Activated CD4-positive, CD25-positive, alpha-beta regulatory T cell treated with anti-CD3 and anti-CD28 coated beads, Interleukin-2, amount 50 U/mL, for 16 hours (primary cell): Measurements from ENCODE around the gene DAB2IP.
"Not testable (repeated sequence)": the region's sequence is repeated elsewhere in the genome, so short reads cannot be mapped to it uniquely, and the experiment has no call there.

Experiments
- DNase-seq: peaks from one replicate; pipeline ENCODE4 v3.0.0-alpha.2; 2020; ENCODE audit warnings: low read depth, low spot score

The DAB2IP gene

DNA sequence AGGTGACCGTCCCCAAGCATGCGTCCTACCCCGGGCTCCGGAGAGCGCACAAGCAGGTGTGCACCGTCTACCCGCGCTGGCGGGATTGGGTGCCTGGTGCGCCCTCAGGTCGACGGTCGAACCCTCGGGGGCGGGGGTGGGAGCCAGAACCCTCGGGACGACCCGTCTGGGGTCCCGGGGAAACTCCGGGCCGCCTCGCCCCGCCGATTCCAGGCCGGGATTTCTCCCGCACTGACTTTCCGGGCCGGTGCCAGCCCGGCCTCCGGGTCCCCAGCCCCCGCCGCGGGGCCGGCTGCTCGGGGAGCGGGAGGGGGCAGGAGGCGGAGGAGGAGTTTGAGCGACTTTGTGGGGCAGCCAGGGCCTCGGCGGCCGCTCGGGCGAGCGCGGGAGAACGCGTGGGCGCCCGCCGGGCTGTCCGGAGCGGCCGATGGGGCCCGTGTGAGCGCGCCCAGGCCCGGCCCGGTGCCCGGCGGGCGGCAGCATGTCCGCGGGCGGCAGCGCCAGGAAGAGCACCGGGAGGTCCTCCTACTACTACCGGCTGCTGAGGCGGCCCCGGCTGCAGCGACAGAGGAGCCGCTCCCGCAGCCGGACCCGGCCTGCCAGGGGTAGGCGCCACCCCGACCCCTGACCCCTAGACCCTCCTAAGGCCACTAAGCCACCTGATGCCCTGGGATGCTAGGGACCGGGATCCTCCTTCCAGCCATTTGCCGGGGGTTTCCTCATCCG is at the start of gene DAB2IP:
Gene DAB2IP (plus strand): TSS at position 340 of the 726 bp plus-strand sequence. CDS start 142 bp downstream, at position 482.
- DNase-seq = no peak

DNA sequence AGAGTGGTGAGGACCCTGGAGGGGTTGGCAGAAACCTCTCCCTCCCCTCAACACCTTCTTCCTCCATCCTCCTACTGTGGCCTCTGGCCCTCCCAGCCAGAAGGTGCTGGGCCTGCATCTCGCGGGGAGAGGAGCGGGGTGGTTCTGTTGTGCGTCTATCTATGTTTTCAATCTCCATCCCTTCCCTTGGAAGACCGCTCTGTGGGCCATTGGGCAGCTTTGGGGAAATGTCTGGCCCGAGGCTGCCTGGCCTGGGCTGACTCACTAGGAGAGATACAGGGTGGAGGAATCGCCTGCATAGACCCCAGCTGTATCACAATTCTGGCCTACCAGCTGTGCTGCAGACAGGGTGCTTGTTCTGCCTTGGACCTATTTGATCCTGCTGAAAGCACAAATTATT is 48.4 kb upstream of the DAB2IP start:
- no peak for DNase-seq

DNA sequence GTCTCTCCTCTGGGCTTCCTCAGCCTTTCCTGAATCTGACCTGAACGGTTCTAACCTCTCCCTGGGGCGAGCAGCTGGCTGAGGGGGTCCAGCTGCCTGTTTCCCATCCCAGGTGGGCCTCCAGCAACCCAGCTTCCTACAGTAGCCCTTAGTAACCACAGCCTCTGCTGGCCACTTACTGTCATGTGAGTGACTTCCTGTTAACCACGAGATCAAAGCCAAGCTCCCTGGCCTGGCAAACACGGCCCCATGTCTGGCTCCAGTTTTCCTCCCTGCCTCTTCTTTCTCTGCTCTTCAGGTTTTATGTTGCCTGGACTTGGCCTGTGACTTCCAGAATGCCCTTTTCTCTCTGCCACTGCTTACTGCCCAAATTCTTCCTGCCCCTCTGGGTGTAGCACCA is 47.2 kb upstream of the DAB2IP start:
- no peak for DNase-seq

DNA sequence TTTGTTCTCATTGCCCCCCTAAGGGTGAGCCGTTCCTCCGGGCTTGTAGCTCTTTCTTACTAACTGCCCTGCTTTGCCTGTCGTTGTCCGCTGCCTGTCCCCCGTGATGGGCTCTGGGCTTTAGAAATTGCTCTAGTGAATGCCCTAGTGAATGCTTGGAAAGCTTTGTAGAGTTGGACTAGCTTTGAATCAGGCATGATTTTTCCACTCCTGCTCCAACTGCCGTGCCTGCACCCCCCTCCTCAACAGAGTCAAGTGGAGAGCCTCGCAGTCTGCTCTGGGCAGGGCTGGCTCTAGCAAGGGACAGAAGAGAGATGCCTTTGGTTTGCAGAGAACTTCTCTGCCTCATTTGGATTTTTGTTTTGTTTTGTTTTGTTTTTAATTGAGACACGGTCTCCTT is 46.8 kb upstream of the DAB2IP start:
- no peak for DNase-seq

DNA sequence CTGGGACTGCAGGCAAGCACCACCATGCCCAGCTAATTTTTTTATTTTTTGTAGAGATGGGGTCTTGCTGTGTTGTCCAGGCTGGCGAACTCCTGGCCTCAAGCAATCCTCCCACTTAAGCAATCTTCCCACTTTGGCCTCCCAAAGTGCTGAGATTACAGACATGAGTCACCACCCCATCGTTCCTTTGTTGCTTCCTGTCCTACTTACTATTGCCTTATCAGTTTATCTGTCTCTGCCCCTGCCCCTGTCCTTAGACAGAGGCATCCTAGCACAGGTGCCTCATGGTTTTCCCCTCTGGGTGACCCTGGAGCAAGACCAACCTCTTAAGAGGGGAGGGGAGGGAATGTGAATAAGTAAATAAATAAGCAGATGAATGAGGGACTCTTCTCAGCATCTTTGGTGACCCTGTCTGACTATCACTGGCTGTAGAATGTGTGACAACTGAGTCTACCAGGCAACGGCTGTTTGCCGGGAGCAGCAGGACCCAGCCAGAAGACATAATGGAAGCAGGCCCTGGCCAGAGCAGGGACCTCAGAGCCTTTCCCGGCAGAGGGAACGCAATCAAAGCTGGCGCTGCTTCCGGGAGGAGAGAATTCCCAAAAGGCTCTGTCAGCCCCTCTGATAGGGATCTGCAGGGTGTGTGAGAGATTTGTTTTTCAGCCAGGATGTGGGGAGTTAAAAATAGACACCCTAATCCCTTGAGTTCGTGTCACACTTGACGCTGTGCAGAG is 43.8 kb upstream of the DAB2IP start:
- no peak for DNase-seq

DNA sequence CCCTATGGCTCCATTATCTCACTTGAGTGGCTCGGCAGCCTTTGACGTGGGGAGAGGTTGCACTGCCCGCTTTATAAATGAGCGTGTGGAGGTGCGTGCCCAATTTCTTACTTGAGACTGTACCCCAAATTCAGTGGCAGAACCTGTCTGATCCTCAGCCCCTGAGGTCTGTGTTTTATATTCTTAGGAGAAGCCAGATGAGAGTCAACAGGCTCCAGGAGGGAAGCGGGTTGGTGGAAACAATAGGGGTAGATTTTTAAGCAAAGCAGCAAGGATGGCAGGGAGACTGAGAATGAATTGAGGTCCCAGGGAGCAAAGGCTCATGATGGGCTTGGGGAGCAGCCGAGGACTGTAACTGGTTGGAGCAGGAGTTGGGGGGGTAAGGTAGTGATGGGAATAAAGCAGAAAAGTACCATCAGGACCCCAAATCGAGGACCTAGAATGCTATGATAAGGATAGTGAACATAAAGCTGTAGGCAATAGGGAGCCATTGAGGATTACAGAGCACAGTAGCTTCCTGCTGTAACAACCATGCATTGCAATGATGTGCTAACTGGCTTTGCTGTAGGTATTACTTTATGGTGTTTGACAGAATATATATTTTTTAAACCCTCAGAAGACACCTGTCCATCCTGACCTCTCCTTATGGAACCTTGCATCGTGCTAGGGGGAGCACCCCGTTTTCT is 43.1 kb upstream of the DAB2IP start:
- no peak for DNase-seq

DNA sequence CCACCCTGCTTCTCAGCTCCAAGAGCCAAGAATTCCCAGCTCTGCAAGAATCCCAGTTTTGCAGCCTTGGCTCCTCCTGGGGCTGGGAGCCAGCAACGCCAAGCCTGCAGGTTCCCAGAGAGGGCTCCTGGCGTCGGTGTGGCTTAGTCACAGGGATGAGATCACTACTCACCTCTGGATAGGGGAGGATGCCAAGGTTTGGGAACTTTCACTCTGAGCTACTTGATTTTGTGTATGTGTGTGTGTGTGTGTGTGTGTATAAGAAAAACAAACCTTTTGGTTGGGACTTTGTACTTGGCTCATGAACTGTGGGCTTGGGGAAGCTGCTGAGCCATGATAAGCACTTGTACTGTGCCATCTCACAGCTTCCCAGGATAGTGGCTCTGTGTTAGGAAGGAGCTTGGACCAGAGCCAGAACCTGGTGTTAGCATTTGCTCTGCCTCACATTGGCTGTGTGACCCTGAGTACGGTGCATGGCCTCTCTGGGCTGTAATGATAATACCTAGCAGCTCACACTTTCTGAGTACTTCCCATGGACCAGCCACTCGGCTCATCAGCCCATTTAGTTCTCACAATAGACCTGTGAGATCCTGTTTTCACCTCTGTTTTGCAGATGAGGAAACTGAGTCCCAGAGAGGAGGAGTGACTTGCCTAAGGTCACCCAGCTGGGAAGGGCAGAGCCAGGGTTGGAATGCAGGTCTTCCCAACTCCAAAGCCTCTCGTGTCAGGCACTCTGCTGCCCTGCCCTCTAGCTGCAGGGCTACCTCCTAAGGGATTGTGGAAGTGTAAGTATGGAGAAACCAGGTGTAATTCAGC is 41.4 kb upstream of the DAB2IP start:
- no peak for DNase-seq

DNA sequence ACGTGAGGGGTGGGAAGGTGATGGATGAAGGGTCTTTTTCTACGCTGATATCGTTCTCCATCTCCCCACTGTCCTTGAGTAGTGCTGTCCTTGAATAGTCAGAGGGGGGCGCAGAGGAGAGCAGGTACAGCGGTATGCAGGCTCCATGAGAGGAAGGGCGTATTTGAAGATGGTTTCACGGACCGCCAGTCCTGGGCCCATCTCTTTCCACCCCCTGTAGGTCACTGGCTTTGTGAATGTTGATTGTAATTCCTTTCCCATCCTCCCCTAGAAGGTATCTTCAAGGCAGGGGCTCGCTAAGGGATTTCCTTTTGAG is 40.8 kb upstream of the DAB2IP start:
- no peak for DNase-seq

DNA sequence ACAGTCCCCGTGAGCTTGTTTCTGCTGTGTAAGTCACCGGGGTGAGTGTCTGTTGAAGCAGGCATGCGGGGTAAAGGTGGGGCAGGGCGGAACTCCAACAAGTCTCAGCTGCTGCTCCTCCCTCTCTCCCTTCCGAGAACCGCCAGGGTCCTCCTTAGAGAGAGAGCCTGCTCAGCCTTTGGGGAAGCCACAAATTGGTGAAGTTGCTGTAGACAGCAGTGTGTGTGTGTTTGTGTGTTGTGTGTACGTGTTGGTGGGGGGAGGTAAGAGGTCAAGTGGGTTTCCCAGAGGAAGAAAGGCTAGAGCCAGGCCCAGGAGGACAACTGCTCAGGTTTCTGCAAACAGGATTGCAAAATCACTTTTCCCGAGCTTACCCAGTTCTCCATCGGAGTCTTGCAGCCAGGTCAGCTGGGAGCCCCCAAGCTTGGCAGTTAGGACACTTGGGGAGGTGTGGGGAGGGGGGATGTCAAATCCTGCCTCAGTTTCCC is 38.9 kb upstream of the DAB2IP start:
- no peak for DNase-seq

DNA sequence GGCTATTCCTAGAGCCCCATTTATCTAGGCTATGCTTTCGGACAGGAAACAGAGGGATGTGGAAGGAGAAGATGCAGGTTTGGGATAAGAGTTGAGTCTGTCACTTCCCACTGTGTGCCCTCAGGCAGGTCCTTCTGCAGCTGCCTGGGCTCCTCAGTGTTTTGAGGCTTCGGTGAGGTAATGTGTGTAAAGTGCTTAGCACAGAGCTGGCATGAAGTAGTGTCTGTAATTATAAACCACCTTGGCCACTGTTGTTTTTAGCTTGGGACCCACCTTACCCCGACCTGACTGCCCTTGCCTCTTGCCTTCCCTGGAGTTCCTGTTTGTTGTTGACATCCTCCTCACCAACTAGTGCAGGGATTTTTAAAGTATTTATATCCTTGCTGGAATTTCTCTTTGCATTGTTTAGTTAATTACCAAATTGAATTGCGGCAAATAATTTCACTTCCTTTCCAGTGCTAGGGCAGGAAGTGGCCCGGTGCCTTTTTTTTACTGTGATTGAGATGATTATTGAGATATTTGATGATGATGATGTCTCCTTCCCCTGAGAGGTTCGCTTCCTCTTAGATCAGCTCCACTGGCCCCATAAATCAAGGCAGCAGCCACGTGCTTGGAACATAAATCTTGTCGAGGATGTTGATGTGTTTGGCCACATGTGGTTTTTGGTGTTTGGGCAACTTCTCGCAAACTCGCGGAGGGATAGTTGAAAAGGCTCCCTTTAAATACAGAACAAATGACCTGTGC is 38.3 kb upstream of the DAB2IP start:
- DNase-seq = no peak

DNA sequence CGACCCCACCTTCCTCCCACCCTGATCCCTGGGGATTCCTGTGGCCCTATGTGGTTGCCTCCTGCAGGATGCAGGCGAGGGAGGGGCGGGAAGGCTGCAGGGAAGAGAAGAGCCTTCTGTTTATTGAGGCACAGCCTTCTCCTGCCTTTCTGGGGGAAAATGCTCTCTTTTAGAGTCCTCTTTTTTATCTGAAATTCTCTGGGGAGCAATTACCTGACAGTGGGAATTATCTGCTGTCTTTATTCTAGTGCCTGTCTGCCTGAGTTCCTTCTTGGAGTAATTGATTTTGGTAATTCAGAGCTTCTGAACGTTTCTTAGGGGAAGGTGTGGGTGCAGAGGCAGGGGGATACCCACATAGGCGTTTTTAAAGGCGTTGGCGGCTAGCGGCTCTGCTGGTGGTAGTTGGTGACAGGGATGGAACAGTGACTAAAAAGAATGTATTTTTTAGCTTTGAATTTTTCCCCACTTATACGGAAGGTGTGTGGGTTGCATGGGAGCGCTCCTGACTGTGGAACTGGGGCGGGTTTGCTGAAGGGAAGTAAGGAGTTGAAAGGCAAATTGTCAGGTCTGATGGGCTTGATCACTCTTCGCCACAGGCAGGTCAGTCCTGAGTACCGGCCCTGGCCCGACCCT is 35.2 kb upstream of the DAB2IP start:
- DNase-seq = no peak

DNA sequence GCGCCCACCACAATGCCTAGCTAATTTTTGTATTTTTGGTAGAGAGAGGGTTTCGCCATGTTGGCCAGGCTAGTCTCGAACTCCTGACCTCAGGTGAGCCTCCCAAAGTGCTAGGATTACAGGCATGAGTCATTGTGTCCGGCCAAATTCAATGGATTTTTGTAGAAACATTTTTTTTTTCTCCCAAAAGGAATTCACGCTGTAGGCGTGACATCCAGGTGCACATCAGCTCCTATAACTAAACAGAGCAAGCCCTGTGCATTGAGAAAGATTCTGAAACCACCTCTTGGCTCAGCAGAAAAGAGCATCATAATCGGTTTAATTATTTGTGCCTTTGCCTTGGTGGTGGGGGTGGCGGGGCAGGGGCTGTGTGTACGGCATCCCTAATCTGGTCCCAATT is 32.9 kb upstream of the DAB2IP start:
- no peak for DNase-seq

DNA sequence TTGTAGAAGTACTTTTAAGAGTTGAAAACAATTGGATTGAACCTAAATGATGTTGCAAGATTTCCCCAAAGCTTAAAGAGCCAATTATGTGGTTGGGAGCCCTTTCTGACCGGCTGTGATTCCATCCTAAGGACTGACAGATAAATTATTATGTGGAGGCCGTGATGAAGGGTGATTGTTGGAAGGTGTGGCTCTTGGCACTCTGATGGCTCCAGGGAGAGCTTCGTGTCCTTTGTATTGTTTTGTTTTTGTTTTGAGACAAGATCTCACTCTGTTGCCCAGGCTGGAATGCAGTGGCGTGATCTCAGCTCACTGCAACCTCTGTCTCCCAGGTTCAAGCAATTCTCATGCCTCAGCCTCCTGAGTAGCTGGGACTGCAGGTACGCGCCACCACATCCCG is 32.5 kb upstream of the DAB2IP start:
- DNase-seq = not testable (repeated sequence)

DNA sequence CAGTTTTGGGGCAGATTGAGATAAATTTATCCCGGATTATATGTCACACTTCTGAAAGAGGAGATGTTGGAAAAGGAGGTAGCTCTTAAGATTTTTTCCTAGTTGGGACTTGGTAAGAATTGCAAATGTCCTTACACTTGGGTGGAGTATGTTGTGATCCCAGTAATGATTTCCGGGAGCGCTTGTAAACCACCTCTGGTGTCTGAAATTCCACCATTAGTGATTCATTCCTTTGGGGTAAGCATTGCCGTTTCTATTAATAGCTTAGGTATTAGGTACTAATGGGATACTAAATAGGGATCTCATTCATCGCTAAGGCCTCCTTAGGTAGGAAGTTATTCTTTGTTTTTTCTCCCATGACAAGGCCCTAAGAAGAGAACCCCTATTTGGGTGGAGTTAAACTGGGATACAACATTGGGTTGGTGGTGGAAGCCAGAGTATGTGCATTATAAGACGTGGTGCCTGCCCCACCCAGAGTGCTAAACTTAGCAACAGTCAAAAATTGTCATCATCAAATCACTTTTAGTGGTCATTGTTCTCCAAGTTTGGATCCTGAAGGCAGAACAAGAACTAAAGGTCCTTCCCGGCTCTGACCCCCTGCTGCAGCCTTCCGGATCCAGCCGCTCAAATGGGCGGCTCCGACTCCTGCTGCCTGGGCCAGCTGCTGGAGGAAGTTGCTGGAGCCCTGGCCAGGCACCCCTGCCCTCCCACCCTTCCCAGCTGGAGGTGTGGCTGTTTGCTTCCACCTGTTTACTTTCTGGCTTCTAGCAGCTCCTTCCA is 31.7 kb upstream of the DAB2IP start:
- DNase-seq = no peak

DNA sequence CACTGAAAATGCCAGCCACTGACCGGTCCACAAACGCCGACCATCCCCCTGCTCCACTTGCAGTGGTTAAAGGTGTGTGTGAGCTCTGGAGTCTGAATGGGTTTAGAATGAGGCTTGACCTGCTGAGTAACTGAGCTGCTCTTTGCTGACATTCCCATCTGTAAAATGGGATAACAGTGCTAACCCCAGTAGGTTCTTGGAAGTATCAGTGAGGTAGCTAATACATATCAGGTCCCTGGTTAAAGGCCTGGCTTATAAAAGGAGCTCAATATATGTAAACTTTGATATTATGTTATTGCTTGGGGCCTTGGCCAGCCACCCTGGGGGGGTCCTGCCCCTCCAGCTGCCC is 31.1 kb upstream of the DAB2IP start:
- no peak for DNase-seq

DNA sequence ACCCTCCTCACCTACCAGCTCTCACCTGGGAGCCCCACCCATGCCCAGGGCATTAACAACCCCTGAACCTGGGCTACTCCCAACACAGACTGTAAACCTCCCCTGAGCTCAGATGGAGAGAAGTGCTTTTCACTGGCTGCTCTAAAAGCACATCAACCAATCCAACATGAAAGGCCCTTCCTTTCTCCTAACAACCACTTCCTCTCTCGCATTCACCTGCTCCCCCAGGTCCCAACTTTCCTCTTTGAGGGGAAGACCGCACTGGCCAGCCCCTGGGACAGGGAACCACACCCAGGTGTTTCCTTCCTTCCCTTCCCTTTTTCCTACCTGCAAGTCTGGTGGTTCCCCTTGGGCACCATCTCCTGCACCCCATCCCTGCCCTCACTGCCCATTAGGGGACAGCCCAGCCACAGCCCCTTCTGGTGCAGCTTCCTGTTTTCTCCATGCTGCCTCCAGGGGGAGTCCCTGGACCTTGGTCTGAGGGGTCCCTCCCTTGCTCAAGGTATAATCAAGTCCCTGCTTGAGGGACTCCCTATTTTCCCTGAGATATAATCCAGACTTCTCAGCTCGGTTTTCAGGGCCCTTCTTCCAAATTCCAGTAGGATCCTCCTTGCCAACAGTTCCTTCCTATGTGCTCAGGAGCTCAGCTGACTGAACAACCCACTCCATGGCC is 30.5 kb upstream of the DAB2IP start:
- DNase-seq = no peak

DNA sequence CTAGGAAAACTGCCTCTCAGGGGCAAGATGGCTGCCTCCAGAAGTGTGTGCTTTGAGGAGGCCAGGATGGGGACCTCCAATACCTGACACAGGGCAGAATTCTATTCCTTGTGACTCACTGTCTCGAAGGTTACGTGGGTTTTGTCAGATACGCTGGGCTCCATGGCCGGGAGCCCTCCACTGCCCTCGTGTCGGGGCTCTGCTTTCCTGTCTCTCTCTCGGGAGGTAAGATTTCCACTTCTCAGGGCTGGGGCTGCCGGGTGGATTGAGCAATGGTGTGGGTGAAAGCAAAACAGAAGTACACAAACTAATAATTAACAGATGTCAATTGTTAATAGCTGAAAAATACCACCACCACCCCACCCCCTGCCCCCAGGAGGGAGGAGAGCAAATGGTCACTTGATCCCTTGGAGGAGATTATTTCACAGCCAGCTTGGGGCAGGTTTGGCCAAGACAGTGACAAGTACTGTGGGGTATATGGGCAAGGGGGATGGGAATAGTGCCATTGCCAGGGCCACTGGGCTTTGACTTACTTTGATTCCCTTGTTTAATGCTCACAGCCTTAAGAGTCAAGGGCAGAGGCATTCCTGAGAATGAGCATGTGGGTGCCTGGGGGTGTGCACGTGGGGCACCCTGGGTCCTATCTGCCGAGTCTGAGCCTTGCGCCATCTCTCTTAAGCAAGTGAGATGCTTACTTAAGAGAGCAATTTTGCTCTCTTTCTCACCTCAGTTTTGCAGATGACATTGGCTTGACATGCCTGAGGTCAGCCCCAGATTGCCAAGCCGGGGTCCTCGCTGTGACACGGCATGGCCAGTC is 28.8 kb upstream of the DAB2IP start:
- DNase-seq = no peak

DNA sequence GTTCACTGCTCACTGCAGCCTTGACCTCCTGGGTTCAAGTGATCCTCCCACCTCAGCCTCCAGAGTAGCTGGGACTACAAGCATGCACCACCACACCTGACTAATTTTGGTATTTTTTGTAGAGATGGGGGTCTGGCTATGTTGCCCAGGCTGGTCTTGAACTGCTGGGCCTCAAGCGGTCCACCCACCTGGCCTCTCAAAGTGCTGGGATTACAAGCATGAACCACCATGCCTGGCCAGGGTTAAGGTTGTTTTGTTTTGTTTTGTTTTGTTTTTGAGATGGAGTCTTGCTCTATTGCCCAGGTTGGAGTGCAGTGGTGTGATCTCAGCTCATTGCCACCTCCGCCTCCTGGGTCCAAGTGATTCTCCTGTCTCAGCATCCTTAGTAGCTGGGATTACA is 28.0 kb upstream of the DAB2IP start:
- DNase-seq = not testable (repeated sequence)

DNA sequence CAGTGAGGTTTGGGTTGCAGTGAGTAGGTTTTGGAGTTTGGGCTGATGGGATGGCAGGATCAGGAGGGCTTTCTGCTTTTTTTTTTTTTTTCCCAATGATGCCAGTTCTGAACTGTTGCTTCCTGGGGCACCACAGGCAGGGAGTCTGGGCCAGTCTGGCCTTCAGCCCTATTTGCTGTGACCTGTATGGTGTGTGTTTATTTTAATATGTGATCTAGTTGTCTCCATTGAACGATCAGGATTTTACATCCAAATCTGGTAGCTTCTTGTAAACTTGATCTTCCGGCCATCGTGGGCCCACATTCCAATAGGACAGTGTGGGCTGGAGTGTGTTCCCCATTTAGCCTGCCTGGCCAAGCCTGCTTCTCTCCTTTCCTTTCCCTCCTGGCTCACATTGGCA is 25.8 kb upstream of the DAB2IP start:
- DNase-seq = no peak
